Osteocyte (in vitro differentiated cells): ENCODE measurements around the gene DTX4. TPM values are rescaled to one million over a fixed set of nuclear protein-coding genes. Genes with fewer than 3 reads are reported as not detected.

ENCODE experiments used
- DNase-seq: peaks from one replicate; pipeline ENCODE4 v3.0.0; 2021; ENCODE audit warnings: mixed read lengths; ENCODE audit not compliant: unreplicated experiment; ENCODE audit errors: extremely low spot score
- H3K27ac Mint-ChIP-seq: one replicate; pipeline ENCODE4 v1.8.0; 2021; ENCODE audit warnings: mild to moderate bottlenecking, mixed read lengths; ENCODE audit not compliant: unreplicated experiment
- H3K27me3 Mint-ChIP-seq: one replicate; pipeline ENCODE4 v1.8.0; 2021; ENCODE audit warnings: mixed read lengths; ENCODE audit not compliant: unreplicated experiment
- H3K36me3 Mint-ChIP-seq: one replicate; pipeline ENCODE4 v1.8.0; 2021; ENCODE audit warnings: mixed read lengths; ENCODE audit not compliant: unreplicated experiment
- H3K4me1 Mint-ChIP-seq: one replicate; pipeline ENCODE4 v1.8.0; 2021; ENCODE audit warnings: mixed read lengths; ENCODE audit not compliant: unreplicated experiment
- H3K4me3 Mint-ChIP-seq: one replicate; pipeline ENCODE4 v1.8.0; 2021; ENCODE audit warnings: mild to moderate bottlenecking, moderate library complexity, mixed read lengths; ENCODE audit not compliant: unreplicated experiment
- H3K9me3 Mint-ChIP-seq: one replicate; pipeline ENCODE4 v1.8.0; 2021; ENCODE audit warnings: mixed read lengths; ENCODE audit not compliant: unreplicated experiment
- CTCF ChIP-seq: fragments of 200-600 bp; sonication (generic); IDR thresholded peaks from 2 replicates; pipeline ENCODE4 v1.5.0; 2021; ENCODE audit warnings: antibody characterized with exemption, mild to moderate bottlenecking, moderate library complexity
- total RNA-seq: library from RNA; stranded (reverse); gene quantifications from 2 replicates; pipeline ENCODE4 v1.2.1, GENCODE V29; 2021

DTX4 gene
- total RNA-seq, 1 donor from 2014 or later, result 2.7 TPM

GRCh38 chr11:59178402-59178801 is 6.5 kb downstream of the DTX4 start:
- no peaks in the 10 kb centered on the region for H3K9me3 Mint-ChIP-seq
- no peak overlapping the region for H3K4me3 Mint-ChIP-seq
- H3K27ac Mint-ChIP-seq, result no peak overlapping the region
- peaks cover 4% of the 10 kb centered on the region for H3K4me1 Mint-ChIP-seq
- peak; percentile 13 for DNase-seq
- TF ChIP-seq CTCF, result no peak
- H3K36me3 Mint-ChIP-seq, result no peaks in the 10 kb centered on the region
- peaks cover 39% of the 10 kb centered on the region for H3K27me3 Mint-ChIP-seq

- Mint-ChIP-seq H3K27ac (no peak overlapping the region), H3K4me1 (peaks cover under 1% of the 10 kb centered on the region), H3K4me3 (no peak overlapping the region), H3K36me3 (no peaks in the 10 kb centered on the region), H3K9me3 (no peaks in the 10 kb centered on the region), H3K27me3 (peaks cover 33% of the 10 kb centered on the region)
- TF ChIP-seq CTCF, result no peak
- DNase-seq, result no peak
Measured at GRCh38 chr11:59179121-59179520, 7.2 kb downstream of the DTX4 start.

- TF ChIP-seq CTCF, result no peak
- DNase-seq, result peak; percentile 32
- Mint-ChIP-seq H3K4me3 (no peak overlapping the region), H3K27ac (no peak overlapping the region), H3K4me1 (no peaks in the 10 kb centered on the region), H3K27me3 (peaks cover 26% of the 10 kb centered on the region), H3K36me3 (no peaks in the 10 kb centered on the region), H3K9me3 (no peaks in the 10 kb centered on the region)
Measured at GRCh38 chr11:59180168-59180776, 8.3 kb downstream of the DTX4 start.

- no peak for TF ChIP-seq CTCF
- H3K36me3 Mint-ChIP-seq, result no peaks in the 10 kb centered on the region
- peak; percentile 36 for DNase-seq
- H3K4me1 Mint-ChIP-seq, result no peaks in the 10 kb centered on the region
- H3K9me3 Mint-ChIP-seq, result no peaks in the 10 kb centered on the region
- no peak overlapping the region for H3K27ac Mint-ChIP-seq
- no peak overlapping the region for H3K4me3 Mint-ChIP-seq
- peaks cover 20% of the 10 kb centered on the region for H3K27me3 Mint-ChIP-seq
Measured at GRCh38 chr11:59180907-59181306, 9.0 kb downstream of the DTX4 start.

- DNase-seq, result peak; percentile 77
- H3K27ac Mint-ChIP-seq, result no peak overlapping the region
- H3K4me3 Mint-ChIP-seq, result no peak overlapping the region
- no peaks in the 10 kb centered on the region for H3K36me3 Mint-ChIP-seq
- no peaks in the 10 kb centered on the region for H3K4me1 Mint-ChIP-seq
- no peak for TF ChIP-seq CTCF
- peaks cover 18% of the 10 kb centered on the region for H3K27me3 Mint-ChIP-seq
- no peaks in the 10 kb centered on the region for H3K9me3 Mint-ChIP-seq
Measured at GRCh38 chr11:59181746-59182456, 10.0 kb downstream of the DTX4 start.
